HG02571 (cell line): ENCODE results near the gene FGF9.

ENCODE experiments used
- ATAC-seq: cut with Tn5 transposase; IDR thresholded peaks from one replicate; pipeline ENCODE4 v1.9.1; 2021; ENCODE audit warnings: mild to moderate bottlenecking, moderate library complexity; ENCODE audit not compliant: unreplicated experiment

The FGF9 gene

GRCh38 chr13:21752501-21752900 lies 81.6 kb downstream of the FGF9 start:
- no peak for ATAC-seq

GRCh38 chr13:21753117-21753729 lies 82.3 kb downstream of the FGF9 start:
- ATAC-seq, result no peak
